ENCODE data around the gene ETS2. TPM values are rescaled to one million over a fixed set of nuclear protein-coding genes. Genes with fewer than 3 reads are reported as not detected.

The ETS2 gene
- total and polyA plus RNA-seq, 2 donors (not counting 1 experiment from before 2014, with no cell fraction given) = 1.9 to 5.6 TPM

DNA sequence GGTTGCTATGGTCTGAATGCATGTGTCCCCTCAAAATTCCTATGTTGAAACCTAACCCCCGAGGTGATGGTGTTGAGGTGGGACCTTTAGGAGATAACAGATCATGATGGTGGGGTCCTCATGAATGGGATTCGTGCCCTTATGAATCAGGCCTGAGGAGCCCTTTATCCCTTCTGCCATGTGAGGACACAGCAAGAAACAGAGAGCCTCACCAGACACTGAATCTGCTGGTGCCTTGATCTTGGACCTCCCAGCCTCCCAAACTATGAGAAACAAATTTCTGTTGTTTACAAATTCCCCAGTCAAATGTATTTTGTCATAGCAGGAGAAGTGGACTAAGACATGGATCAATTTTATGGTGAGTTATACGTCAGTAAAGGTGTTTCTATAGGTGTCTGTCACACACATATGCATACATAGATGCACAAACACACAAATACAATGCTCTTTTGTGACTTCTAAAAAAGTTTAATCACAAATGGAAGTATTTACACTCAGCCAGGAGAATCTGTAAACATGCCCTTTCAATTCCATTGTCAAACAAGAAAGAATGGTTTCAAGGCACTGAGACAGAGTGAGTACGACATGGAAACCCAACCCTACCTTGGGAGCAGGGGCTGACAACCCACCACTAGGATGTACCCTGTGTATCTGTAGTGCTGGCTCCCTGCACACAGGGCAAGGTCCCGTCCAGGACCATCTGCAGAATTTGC, 5.5 kb upstream of the ETS2 start:
- Histone ChIP-seq H2AFZ (ENCODE audit: insufficient read depth, low read depth, low read length, poor library complexity, severe bottlenecking) (no peak overlapping the region), H3K4me1 (ENCODE audit: control insufficient read depth in 2 of 2, insufficient read depth in 2 of 2, low read length in 2 of 2) (peaks cover 8% of the 10 kb centered on the region in 2 donors), H3K36me3 (replicated peaks in 1 of 2; ENCODE audit: control extremely low read depth in 1 of 2, control insufficient read depth in 1 of 2, extremely low read depth in 1 of 2, insufficient read depth in 2 of 2, low read length in 1 of 2) (no peaks in the 10 kb centered on the region), H3K4me3 (ENCODE audit: control extremely low read depth in 1 of 5, extremely low read depth in 1 of 5, insufficient read depth in 1 of 5, low read depth in 2 of 5, low read length in 4 of 5) (no peak overlapping the region), H3K79me2 (ENCODE audit: control insufficient read depth, insufficient read depth, low read length) (no peaks in the 10 kb centered on the region), H3K9me3 (ENCODE audit: control extremely low read depth in 1 of 3, control insufficient read depth in 2 of 3, insufficient read depth in 1 of 3, low read length in 2 of 3) (peaks cover 0 to 3% (median 0%) of the 10 kb centered on the region in 3 donors), H3K9ac (ENCODE audit: low read length) (no peak overlapping the region), H3K27ac (ENCODE audit: low read length in 2 of 2) (no peak overlapping the region), H3K27me3 (replicated peaks in 1 of 4; ENCODE audit: control extremely low read depth in 1 of 4, control insufficient read depth in 3 of 4, insufficient read depth in 4 of 4, low read length in 3 of 4) (peaks cover 0 to 16% (median 10%) of the 10 kb centered on the region in 4 experiments), H3K4me2 (replicated peaks; ENCODE audit: low read depth, low read length, poor library complexity, severe bottlenecking) (no peak overlapping the region), H4K20me1 (ENCODE audit: control insufficient read depth, insufficient read depth, low read length, poor library complexity, severe bottlenecking) (no peaks in the 10 kb centered on the region)
- TF ChIP-seq, protein P1, sequence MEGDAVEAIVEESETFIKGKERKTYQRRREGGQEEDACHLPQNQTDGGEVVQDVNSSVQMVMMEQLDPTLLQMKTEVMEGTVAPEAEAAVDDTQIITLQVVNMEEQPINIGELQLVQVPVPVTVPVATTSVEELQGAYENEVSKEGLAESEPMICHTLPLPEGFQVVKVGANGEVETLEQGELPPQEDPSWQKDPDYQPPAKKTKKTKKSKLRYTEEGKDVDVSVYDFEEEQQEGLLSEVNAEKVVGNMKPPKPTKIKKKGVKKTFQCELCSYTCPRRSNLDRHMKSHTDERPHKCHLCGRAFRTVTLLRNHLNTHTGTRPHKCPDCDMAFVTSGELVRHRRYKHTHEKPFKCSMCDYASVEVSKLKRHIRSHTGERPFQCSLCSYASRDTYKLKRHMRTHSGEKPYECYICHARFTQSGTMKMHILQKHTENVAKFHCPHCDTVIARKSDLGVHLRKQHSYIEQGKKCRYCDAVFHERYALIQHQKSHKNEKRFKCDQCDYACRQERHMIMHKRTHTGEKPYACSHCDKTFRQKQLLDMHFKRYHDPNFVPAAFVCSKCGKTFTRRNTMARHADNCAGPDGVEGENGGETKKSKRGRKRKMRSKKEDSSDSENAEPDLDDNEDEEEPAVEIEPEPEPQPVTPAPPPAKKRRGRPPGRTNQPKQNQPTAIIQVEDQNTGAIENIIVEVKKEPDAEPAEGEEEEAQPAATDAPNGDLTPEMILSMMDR (IDR thresholded peaks at IDR 0.05) = no peak
- no peak for TF ChIP-seq EZH2 (IDR thresholded peaks at IDR 0.05; ENCODE audit: borderline replicate concordance, insufficient read depth, low read depth, low read length, poor library complexity, severe bottlenecking)
- peaks cover 64% of the 10 kb centered on the region for H3K27me3 Mint-ChIP-seq
- H3K27ac Mint-ChIP-seq = no peak overlapping the region
- no peaks in the 10 kb centered on the region for H3K9me3 Mint-ChIP-seq (ENCODE audit: insufficient read depth)
- POLR2A ChIA-PET = interaction anchor here (0.5 kb wide), 1 partner anchor 19 kb away, joined by 8 read pairs; no protein-coding TSS in a partner anchor
- CTCF ChIA-PET = no interaction called here
- intact Hi-C loops (cut with micrococcal nuclease) = no loop called here
- DNase-seq (no peak), ATAC-seq (ENCODE audit: low read depth) (no peak)
- no peak overlapping the region for H3K4me3 Mint-ChIP-seq
- 85% methylated on average over 4 of the region's 5 CpGs for WGBS (ENCODE audit: insufficient coverage)
- H3K4me1 Mint-ChIP-seq = peaks cover 7% of the 10 kb centered on the region
